Testis (tissue), 2 donors: ENCODE measurements around the gene NFKBIE.

Experiments
- POLR2A ChIP-seq: fragments of 450-650 bp; IDR thresholded peaks from one replicate; pipeline ENCODE4 v1.6.1; 2017; ENCODE audit warnings: antibody characterized with exemption, mild to moderate bottlenecking, moderate library complexity
- TF ChIP-seq, protein P1 (sequence below), 3 experiments: fragments of 450-650 bp in 2 of 3; fragments of 200-600 bp in 1 of 3; sonication (generic) in 1 of 3; IDR thresholded peaks; one replicate each; pipeline ENCODE4 v1.5.1; 2016 to 2019; ENCODE audit warnings: antibody characterized with exemption in 3 of 3, mild to moderate bottlenecking in 2 of 3, moderate library complexity in 1 of 3

DNA sequence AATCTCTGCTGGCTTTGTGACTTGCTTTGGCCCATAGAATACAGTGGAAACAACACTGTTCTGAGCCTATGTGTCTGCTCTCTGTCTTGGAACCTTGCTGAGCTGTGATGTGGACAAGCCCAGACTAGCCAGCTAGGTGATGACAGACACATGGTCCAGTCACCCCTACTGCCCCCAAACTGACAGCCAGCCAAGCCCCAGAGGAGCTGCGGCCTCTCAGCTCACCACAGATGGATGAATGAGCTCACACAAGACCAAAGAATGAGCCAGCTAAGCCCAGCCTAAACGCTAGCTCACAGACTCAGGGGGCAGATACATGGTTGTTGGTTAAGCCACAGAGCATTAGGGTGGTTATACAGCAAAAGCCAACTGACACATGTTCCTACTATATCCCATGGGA lies 43.7 kb upstream of the NFKBIE start:
- no peak for TF ChIP-seq POLR2A
- TF ChIP-seq, protein P1, sequence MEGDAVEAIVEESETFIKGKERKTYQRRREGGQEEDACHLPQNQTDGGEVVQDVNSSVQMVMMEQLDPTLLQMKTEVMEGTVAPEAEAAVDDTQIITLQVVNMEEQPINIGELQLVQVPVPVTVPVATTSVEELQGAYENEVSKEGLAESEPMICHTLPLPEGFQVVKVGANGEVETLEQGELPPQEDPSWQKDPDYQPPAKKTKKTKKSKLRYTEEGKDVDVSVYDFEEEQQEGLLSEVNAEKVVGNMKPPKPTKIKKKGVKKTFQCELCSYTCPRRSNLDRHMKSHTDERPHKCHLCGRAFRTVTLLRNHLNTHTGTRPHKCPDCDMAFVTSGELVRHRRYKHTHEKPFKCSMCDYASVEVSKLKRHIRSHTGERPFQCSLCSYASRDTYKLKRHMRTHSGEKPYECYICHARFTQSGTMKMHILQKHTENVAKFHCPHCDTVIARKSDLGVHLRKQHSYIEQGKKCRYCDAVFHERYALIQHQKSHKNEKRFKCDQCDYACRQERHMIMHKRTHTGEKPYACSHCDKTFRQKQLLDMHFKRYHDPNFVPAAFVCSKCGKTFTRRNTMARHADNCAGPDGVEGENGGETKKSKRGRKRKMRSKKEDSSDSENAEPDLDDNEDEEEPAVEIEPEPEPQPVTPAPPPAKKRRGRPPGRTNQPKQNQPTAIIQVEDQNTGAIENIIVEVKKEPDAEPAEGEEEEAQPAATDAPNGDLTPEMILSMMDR (IDR thresholded peaks at IDR 0.05) = no peak
